Endometrial microvascular endothelial cells (primary cell): ENCODE results near the gene PDHX. TPM values are rescaled to one million over a fixed set of nuclear protein-coding genes. Genes with fewer than 3 reads are reported as not detected.
"Not testable (repeated sequence)": the region's sequence is repeated elsewhere in the genome, so short reads cannot be mapped to it uniquely, and the experiment has no call there.

ENCODE experiments used
- in situ Hi-C: cut with HindIII; loops from 2 replicates; pipeline ENCODE4 v1.10.0; 2017; ENCODE audit warnings: low sequenced_read_pairs, low pct_unique_long_range_greater_than_20kb; ENCODE audit errors: inconsistent ontology term
- total RNA-seq: library from RNA; depleted of rRNA; stranded (reverse); fragments of >200 nt; gene quantifications from one replicate; pipeline ENCODE4 v1.2.3, GENCODE V29; 2015; ENCODE audit errors: inconsistent ontology term

PDHX gene
- total RNA-seq, 1 donor from 2014 or later: 28.3 TPM

GRCh38 chr11:35009191-35009943, 92.9 kb downstream of the PDHX start:
- in situ Hi-C loops: no loop called here

DNA sequence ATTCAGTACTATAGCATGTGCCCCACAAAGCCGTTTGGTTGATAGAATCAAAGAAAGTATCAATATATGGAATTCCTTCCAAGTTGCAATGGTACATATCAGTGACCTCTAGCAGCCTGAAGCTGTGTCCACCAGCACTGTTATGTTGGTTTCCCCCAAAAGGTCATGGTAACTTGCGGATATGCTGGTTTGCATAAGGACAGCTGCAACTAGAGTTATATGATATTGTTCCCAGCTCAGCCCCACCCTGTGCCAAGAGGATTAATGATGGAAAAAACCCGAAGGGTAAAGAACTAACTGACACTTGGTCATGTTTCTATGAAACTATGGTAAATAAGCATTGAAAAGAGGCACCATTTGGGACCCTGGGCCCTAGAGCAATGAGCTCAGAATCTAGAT, 93.5 kb downstream of the PDHX start:
- in situ Hi-C loops: no loop called here

GRCh38 chr11:35010654-35011053, 94.2 kb downstream of the PDHX start:
- in situ Hi-C loops: no loop called here

DNA sequence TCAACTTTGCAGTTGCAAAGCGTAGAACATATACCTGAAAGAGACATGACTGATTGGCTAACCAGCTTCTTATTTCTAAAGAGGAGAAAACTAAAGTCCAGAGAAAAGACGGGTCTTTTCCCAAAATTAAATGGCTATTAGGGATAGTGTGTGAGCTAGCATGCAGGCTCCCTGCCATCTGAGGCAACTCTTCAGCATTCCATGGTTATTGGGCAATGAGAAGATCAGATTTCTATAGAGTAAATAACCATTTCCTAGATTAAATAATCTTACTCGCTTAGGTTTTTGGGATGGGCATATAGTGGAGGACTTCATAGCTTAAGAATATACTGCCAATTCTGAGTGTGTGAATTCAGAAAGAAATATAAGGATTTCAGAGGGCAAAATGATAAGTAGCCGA, 95.0 kb downstream of the PDHX start:
- in situ Hi-C loops: no loop called here

- in situ Hi-C loops: no loop called here
Measured at GRCh38 chr11:35011944-35012343, 95.5 kb downstream of the PDHX start.

- in situ Hi-C loops: no loop called here
Measured at GRCh38 chr11:35012467-35013191, 96.2 kb downstream of the PDHX start.

DNA sequence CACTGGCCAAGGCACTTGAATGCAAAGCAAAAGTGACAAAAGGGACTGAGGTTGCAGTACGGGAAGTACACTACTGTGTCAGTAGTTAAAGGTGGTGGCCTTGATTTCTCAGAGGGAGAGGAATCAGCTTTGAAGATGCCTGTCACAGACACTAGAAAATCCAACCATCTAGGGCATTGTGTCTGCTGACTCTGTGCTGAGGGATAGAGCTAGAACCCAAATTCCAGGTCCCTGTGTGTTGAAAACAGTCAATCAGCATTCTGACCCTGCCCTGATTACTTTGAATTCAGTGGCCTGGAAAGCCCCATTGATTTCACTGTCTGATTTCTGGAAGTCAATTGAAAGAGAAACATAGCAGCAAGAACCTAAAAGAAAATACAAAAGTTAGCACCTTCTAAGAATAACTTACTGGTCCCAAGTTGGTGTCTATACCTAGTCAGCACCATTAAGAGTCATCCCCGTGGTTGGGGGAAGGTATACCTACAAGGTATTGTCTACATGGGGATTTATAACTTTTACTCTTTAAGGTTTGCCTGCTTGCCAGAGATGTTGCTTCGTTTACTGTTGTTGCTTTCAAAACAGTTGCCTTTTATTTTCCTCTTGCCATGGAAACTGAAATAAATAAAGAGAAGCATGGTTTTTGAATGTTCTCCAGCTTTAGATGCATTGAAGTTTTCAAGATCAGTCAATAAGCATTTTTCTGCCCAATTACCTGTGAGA, 97.3 kb downstream of the PDHX start:
- in situ Hi-C loops: no loop called here

DNA sequence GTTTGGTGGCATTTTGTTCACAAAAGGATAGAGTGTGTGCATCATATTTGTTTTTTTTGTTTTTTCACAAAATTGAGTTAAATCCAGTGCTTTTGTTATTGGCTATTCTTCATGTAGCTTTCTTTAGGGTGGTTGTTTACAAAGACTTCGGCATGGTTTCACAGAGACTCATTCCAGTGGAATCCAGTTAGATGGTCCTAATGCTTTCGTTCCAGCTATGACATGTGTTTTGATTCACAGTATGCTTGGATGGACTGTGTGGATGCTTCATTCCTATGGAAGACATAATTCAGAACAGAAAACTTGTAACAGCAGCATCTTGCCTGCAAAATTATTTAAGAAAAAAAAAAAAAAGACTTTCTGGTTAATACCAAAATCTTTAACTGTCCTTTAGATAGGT, 97.9 kb downstream of the PDHX start:
- in situ Hi-C loops: no loop called here

DNA sequence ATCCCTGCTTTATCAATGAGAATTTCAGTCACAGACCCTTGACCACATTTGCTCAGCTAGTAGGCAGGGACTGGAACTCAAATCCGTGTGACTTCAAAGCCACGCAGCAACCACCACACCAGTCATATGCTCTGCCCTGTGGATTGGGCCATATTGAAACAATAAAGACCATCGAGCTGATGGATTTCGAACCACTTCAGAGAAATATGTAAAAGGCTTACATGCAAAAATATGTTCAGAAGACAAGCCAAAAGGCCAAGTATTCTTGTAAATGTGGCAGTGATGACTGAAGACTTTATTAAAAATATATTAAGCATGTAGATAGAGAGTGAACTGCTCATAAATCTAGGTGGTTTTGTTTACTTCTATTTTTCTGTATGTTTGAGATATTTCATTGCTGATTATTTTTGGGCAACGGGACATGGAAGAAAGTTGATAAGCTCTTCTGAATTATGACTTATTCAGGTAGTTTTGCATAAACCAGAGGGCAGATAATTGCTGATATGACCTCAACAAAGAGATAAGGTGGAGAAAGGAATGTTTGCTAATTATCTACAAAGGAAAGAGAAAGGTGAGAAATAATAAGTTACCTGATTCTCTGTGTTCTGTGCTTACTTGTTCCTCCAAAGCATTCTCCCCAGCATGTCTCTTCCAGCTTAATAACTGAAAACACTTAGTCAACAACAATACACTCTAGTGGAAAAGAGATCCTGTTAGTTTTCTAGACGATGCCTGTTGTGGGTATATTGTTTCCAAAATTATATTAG, 99.4 kb downstream of the PDHX start:
- in situ Hi-C loops: no loop called here

GRCh38 chr11:35016916-35017315, 100.5 kb downstream of the PDHX start:
- in situ Hi-C loops: no loop called here

DNA sequence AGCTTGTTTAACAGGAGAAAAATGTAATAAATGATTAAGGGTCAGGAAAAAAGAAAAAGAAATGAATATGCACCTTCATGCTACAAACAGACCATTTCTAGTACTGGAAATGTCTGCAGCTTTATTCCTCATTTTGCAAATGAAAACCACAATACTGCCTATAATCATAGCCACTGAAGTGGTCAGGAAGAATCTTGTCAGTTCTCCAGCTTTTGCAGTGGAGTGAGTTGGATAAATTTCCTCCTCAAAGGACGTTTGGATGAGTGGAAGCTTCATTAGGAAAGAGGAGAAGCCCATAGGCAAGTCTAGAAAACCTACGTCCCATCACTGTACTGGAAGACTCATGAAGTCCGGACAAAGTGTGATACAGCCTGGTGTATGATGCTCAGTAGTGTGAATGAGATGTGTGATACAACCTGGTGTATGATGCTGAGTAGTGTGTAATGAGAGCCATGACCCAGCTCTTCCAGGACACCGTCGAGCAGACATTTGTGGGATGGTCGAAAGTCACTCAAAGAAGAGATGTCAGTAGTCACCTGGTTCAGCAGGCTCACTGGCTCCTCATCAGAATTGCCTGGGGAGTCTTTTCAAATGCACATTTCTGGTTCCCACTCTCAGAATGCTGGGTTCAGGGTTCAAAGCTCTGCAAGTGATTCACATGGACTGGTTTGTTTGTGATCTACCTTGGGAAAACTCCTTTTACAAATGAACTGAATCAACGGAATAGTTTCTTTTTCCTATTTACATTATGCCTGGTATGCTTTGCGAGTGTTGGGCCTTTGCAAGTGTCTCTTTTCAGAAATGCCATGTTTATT, 101.3 kb downstream of the PDHX start:
- in situ Hi-C loops: no loop called here

DNA sequence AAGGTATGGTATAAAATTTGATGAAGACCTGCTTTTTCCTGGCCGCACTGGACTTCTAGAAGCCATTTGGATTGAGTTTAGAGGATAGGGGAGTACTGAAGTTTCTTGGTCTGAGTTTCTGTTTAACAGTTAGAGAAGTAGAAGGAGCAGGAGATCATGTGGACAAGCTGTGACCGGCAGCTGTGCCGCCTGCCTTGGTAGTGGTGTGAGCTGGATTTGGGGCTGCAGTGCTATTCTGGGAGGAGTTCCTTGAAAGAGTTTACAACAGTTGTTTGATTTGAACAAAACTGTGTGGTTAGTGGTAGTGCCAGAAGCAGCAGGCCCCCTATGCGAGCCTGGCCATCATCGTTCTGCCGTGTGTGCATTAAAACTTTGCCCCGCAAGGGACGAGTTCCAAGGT, 105.2 kb downstream of the PDHX start:
- in situ Hi-C loops: no loop called here

GRCh38 chr11:35023940-35024339, 107.5 kb downstream of the PDHX start:
- in situ Hi-C loops: not testable (repeated sequence)

DNA sequence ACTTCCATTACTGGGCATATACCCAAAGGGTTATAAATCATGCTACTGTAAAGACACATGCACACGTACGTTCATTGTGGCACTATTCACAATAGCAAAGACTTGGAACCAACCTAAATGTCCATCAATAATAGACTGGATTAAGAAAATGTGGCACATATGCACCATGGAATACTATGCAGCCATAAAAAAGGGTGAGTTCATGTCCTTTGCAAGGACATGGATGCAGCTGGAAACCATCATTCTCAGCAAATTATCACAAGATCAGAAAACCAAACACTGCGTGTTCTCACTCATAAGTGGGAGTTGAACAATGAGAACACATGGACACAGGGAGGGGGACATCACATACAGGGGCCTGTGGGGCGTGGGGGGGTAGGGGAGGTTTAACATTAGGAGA, 111.6 kb downstream of the PDHX start:
- in situ Hi-C loops: not testable (repeated sequence)

GRCh38 chr11:35029979-35030682, 113.7 kb downstream of the PDHX start:
- in situ Hi-C loops: no loop called here

GRCh38 chr11:35030716-35031213, 114.3 kb downstream of the PDHX start:
- in situ Hi-C loops: no loop called here

- in situ Hi-C loops: no loop called here
Measured at GRCh38 chr11:35031346-35031745, 114.9 kb downstream of the PDHX start.

GRCh38 chr11:35031867-35032266, 115.4 kb downstream of the PDHX start:
- in situ Hi-C loops: no loop called here
